NCI-H510A (cell line): Measurements from ENCODE around the gene APBB1.
"Not testable (repeated sequence)": the region's sequence is repeated elsewhere in the genome, so short reads cannot be mapped to it uniquely, and the experiment has no call there.

Experiments
- DNase-seq: peaks from one replicate; lab custom pipeline; 2025; lab: John Stamatoyannopoulos, UW

APBB1 gene

DNA sequence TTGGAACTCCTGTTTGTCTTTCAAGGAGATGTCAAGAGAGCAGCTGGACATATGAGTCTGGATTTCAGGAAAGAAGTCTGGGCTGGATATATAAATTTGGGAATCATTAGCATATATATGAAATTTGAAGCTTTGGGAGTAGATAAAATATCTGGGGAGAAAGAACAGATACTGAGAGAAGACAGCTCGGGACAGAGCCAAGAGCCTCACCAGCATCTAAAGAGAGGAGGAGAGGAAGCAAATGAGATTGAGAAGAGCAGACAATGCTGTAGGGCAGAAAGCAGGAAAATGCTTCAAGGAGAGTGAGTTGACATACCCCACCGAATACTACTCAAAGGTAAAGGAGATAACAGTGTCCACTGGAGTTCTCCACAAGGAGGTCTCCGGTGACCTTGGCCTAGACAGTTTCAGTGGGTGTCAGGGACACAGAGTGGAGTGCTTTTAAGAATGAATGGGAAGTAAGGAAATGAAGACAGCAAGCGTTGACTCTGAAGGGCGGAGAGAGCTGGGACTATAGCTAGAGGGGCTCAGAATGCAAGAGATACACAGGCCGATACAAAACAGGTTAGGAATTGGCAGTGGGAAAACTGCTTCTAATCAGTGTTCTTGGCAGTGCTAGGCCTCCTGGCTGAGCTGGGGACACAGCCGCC, 862 bp downstream of the APBB1 start:
- DNase-seq: no peak

- no peak for DNase-seq
Observed at GRCh38 chr11:6415797-6416196, 3.1 kb downstream of the APBB1 start.

DNA sequence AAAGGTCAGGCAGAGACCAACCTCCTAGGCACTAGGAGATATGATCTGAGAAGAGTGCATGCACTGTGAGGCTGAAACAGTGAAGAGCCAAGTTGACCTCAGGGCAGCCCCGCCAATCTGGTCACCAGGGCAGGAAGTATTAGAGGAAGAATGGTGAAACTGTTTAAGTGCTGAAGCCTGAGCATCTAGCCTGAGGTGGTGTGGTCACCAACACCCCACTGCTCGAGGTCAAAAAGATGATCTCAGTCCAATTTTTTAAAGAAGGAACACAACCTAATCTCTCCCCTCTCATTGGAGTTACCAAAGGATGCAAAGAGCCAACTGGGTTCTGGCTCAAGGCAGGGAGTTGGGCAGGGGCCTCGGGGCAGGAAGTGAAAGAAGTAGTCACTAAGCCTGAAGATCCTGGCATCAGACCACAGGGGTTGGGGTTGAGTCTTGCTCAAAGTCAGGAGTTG, 4.0 kb downstream of the APBB1 start:
- DNase-seq: no peak

DNA sequence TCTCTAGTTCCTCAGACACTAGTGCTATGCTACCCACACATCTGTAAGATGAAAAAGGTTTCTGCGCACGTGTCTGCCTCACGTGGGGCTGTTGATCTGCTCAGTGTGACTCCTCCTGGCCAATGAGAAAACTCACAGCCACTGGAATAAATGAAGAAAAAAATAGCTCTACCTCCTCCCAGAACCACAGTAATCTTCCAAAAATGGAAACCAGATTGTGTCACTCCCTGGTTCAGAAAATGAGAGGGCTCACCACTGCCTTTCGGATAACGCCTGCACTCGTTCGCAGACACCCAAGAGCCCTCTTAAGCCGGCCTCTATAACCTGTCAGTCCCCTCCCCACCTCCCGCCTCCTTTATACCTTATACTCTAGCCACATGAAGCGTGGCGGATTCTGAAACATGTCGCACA, 5.1 kb downstream of the APBB1 start:
- DNase-seq: no peak

DNA sequence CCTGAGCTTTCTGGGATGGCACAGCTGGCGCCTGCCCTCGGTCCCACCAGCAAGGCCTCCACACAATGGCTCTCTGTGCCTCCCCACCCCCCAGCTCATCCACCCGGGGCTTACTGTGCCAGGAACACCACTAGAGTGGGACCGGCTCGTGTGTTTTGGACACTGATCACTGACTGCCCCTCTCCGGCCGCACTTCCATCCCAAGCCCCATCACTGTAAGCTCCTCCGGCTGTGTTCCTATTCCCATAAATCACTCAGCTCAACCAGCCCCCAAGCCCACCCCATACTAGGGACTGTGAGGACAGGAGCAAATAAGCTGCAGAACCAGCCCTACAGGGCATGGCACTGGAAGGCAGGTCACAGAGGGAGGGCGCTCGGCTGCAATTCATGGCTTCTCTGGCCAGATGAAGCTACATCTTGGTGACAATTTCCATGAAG, 7.3 kb downstream of the APBB1 start:
- DNase-seq: no peak

- no peak for DNase-seq
Observed at GRCh38 chr11:6410695-6411430, 8.0 kb downstream of the APBB1 start.

GRCh38 chr11:6406370-6406769, 12.5 kb downstream of the APBB1 start:
- no peak for DNase-seq

DNA sequence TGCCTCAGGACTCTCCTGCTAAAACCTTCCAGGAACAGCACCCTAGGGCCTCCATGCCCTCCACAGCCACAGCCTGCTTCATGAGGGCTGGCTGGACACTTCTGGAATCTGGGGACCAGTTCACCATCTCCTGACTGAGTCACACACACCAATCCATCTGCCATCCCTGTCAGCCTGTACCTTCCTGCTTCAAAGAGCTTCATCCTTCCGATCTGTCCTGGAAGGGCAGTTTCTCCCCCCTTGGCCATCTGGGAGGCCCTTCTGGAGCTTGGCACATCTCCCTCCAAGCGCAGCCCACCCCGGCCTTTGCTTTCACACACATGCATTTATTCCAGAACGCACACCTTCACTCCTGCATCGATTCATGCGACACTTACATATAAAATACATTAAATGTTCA, 13.0 kb downstream of the APBB1 start:
- DNase-seq: no peak

DNA sequence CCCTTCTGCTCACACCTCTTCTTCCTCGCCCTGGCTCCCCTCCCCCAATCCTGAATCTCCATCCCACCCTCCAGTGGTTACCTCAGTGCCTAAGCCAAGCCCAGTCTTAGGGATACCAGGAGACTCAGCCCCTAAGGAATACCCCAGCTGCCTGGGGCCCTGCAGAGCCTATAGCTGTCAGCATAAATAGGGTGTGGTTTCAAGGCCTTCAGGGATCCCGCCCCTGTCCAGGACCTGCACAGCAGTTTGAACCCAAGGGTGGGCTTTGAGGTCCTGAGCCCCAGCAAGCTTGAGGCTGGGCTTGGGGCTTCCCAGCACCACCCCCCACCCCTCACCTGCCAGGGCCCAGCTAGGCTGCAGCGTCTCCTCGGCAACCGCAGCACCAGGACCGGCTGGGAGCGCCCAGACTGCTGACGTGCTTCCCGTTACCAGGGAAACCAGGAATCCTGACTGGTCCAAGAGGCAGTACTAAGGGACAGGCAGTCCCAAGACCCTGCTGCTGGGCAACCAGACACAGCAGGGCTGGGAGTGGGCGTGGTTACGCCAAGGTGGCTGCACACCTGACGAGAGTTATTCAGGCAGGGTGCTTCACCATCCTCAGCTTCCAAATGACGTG, 13.7 kb downstream of the APBB1 start:
- DNase-seq: no peak

DNA sequence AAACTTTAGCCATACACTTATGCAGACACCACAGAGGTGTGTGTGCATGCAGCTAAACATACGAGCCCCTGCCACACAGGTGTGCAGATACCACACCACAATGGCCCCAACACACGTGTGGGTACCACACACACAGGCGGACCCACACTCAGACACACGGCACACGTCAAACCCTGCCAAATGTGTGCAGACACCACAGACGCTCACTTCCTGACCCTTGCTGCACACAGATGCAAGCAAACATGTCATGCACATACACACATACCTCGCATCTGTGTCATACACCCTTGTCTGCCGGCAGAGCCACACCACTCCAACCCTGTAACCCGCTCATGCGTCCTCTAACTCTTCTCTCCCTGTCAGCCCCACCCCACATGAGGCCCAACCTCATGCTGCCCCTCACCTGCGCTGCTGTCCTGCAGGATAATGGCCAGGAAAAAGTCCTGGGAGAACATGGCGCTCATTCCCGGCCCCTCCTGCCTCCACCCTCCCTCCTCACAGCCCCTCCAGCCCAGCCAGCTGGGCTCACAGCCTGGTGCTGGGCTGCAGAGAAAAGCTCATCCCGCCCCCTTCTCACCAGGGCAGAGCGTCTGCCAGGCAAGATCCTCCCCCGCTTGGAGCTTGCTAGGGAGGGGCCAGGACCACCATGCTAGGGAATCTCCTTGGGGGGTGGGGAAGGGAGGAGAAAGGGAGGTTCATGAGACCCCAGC, 14.4 kb downstream of the APBB1 start:
- no peak for DNase-seq

- no peak for DNase-seq
Observed at GRCh38 chr11:6403539-6403938, 15.4 kb downstream of the APBB1 start.

DNA sequence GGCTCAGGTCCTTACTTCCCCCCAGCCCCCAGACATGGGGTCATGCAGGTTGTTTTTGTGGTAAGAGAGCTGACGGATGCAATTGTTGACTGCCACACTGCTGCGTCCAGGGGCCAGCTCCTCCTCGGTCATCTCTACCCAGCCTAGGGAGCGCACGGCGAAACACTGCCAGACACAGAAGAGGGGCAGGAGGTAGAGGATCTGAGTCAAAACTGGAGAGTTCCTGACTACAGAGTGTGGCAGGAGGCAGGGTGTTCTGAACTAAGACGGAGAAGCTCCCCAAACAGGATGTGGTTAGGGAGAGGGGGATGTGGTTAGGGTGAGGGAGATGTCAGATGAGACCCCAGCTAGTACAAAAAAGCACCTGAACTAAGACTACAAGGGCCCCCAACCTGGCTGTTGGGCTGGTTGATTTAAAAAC, 16.3 kb downstream of the APBB1 start:
- DNase-seq: no peak

- DNase-seq: no peak
Observed at GRCh38 chr11:6402061-6402470, 16.8 kb downstream of the APBB1 start.

DNA sequence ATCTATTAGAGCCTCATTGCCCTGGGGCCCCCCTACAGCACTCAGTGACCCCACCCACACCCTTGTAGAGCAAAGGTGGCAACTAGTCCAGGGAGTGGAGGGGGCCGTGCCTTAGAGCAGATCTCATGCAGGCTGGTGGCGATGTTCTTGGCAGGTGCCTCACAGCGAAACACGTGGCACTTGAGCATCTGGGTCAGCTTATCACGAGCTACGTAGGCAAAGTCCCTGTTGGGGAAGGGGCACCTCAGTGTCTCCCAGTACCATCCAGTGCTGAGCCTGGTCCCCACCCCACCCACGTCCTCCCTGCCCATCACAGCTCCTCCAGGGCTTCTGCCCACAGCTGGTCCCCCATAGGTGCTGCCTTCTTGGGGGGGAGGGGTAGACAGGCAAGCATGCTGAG, 17.4 kb downstream of the APBB1 start:
- DNase-seq: no peak

- no peak for DNase-seq
Observed at GRCh38 chr11:6400431-6401345, 18.2 kb downstream of the APBB1 start.

DNA sequence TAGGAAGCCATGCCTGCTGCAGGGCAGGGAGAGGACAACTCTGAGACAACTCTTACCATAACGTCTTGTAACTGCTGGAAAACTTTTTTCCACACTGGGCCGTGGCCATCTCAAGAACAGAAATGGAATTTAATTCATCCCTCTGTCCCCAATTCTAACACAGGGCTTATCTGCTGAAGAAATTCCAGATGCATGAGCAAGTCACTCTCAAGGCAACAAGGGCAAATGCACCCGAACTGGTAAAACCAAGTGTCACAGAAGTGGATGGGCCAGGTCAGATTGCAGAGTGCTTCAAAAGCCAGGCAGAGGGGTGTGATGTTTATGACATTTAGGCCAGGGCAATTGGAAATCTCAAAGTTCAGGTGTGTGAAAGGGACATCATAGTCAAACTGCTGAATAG, 21.3 kb downstream of the APBB1 start:
- DNase-seq: no peak

DNA sequence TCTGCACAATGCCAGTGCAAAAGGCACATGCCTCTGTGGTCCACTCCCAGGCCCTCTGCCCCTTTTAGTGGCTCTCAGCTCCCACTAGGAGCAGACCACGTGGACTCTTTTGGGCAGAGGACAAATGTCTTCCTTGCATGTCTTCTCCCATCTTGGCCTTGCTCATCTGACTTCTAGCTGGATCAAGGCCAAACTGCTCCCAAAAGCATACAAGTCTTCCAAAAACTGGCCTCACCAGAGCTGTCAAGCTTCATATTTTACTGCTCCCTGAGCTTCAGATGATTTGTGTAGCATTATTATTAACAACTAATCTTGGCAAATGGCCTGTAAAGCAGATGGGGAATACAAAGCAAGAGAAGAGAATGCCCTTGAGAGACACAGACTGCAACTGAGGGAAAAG, 21.7 kb downstream of the APBB1 start:
- no peak for DNase-seq

- no peak for DNase-seq
Observed at GRCh38 chr11:6395470-6396060, 23.3 kb downstream of the APBB1 start.

DNA sequence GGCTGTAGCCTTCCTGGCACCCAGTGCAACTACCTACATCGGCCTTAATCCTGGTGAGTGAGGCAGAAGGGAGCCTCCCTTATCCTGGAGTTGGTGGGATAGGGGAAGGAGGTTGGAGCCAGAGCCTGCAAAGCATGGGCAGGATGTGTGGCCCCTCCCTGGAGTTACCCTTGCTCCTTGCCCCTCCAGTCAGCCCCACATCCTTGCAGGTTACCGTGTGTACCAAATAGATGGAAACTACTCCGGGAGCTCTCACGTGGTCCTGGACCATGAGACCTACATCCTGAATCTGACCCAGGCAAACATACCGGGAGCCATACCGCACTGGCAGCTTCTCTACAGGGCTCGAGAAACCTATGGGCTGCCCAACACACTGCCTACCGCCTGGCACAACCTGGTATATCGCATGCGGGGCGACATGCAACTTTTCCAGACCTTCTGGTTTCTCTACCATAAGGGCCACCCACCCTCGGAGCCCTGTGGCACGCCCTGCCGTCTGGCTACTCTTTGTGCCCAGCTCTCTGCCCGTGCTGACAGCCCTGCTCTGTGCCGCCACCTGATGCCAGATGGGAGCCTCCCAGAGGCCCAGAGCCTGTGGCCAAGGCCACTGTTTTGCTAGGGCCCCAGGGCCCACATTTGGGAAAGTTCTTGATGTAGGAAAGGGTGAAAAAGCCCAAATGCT, 24.8 kb downstream of the APBB1 start:
- DNase-seq: no peak

DNA sequence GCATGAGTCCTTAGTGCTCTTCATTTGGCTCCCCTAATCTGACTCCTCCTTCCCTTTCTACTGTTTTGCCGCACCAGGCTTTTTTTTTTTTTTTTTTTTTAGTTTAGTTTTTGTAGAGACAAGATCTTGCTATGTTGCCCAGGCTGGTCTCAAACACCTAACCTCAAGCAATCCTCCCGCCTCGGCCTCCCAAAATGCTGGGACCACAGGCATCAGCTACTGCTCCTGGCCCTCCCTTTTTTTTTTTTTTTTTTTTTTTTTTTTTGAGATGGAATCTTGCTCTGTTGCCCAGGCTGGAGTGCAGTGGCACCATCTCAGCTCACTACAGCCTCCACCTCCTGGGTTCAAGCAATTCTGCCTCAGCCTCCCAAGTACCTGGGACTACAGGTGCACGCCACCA, 26.6 kb downstream of the APBB1 start:
- DNase-seq: not testable (repeated sequence)
